OCI-M1 (cell line): ENCODE measurements around the gene CDKN3.
"Not testable (repeated sequence)": the region's sequence is repeated elsewhere in the genome, so short reads cannot be mapped to it uniquely, and the experiment has no call there.

ENCODE experiments used
- DNase-seq: peaks from one replicate; lab custom pipeline; 2025; lab: John Stamatoyannopoulos, UW

Gene CDKN3

GRCh38 chr14:54424479-54424901 is 27.7 kb downstream of the CDKN3 start:
- DNase-seq = no peak

GRCh38 chr14:54425068-54425467 is 28.3 kb downstream of the CDKN3 start:
- DNase-seq = no peak

- no peak for DNase-seq
These were observed 28.9 kb downstream of the CDKN3 start for GRCh38 chr14:54425537-54426274.

- no peak for DNase-seq
These were observed 31.1 kb downstream of the CDKN3 start for GRCh38 chr14:54427871-54428270.

- DNase-seq = no peak
These were observed 31.7 kb downstream of the CDKN3 start for GRCh38 chr14:54428527-54428926.

- peak; percentile 61 for DNase-seq
These were observed 38.7 kb downstream of the CDKN3 start for GRCh38 chr14:54435500-54435981.

- DNase-seq = not testable (repeated sequence)
These were observed 41.1 kb downstream of the CDKN3 start for GRCh38 chr14:54437954-54438353.

- DNase-seq = no peak
These were observed 41.9 kb downstream of the CDKN3 start for GRCh38 chr14:54438703-54439102.

- peak; percentile 36 for DNase-seq
These were observed 43.2 kb downstream of the CDKN3 start for GRCh38 chr14:54440037-54440436.

GRCh38 chr14:54440476-54440872 is 43.7 kb downstream of the CDKN3 start:
- DNase-seq = peak; percentile 34

GRCh38 chr14:54440873-54441868 is 44.4 kb downstream of the CDKN3 start, which contains the start of gene CNIH1:
TSS of gene CNIH1 (minus strand) at chr14:54441374. CDS start at chr14:54441327, 47 bp downstream.
- peak; percentile 90 for DNase-seq

GRCh38 chr14:54442961-54443360 is 46.2 kb downstream of the CDKN3 start:
- DNase-seq = not testable (repeated sequence)

- no peak for DNase-seq
These were observed 47.2 kb downstream of the CDKN3 start for GRCh38 chr14:54443981-54444380.

- DNase-seq = no peak
These were observed 47.9 kb downstream of the CDKN3 start for GRCh38 chr14:54444681-54445080.

- DNase-seq = peak; percentile 56
These were observed 49.4 kb downstream of the CDKN3 start for GRCh38 chr14:54446161-54446693.

GRCh38 chr14:54447231-54447692 is 50.5 kb downstream of the CDKN3 start:
- DNase-seq = no peak

- peak; percentile 30 for DNase-seq
These were observed 53.7 kb downstream of the CDKN3 start for GRCh38 chr14:54450535-54450934.

GRCh38 chr14:54451121-54451601 is 54.4 kb downstream of the CDKN3 start:
- DNase-seq = no peak

- no peak for DNase-seq
These were observed 55.2 kb downstream of the CDKN3 start for GRCh38 chr14:54451961-54452360.

GRCh38 chr14:54453252-54453651 is 56.4 kb downstream of the CDKN3 start:
- DNase-seq = no peak

GRCh38 chr14:54453990-54454389 is 57.2 kb downstream of the CDKN3 start:
- not testable (repeated sequence) for DNase-seq

- DNase-seq = no peak
These were observed 58.6 kb downstream of the CDKN3 start for GRCh38 chr14:54455363-54455762.
